ENCODE data around the gene GIPC2.
A peak's percentile ranks its signal among the peaks of the same experiment; 100 is the strongest.

GIPC2 gene

GRCh38 chr1:78038491-78038939 lies 7.3 kb upstream of the GIPC2 start:
- DNase-seq (ENCODE audit: low read depth) = no peak
- Histone ChIP-seq H3K4me3 (ENCODE audit: low read length) (no peak overlapping the region), H3K9me3 (ENCODE audit: control insufficient read depth, low read length) (no peaks in the 10 kb centered on the region), H3K27me3 (replicated peaks; ENCODE audit: control insufficient read depth, insufficient read depth, low read length) (no peaks in the 10 kb centered on the region), H3K9ac (ENCODE audit: low read length) (no peak overlapping the region), H3K36me3 (ENCODE audit: control insufficient read depth, insufficient read depth, low read length, severe bottlenecking) (no peaks in the 10 kb centered on the region), H3K4me1 (ENCODE audit: control insufficient read depth, insufficient read depth, low read length) (peaks cover 5% of the 10 kb centered on the region)

- Histone ChIP-seq H3K27me3 (replicated peaks; ENCODE audit: control insufficient read depth, insufficient read depth, low read length) (no peaks in the 10 kb centered on the region), H3K9ac (ENCODE audit: low read length) (no peak overlapping the region), H3K36me3 (ENCODE audit: control insufficient read depth, insufficient read depth, low read length, severe bottlenecking) (no peaks in the 10 kb centered on the region), H3K9me3 (ENCODE audit: control insufficient read depth, low read length) (no peaks in the 10 kb centered on the region), H3K4me3 (ENCODE audit: low read length) (no peak overlapping the region), H3K4me1 (ENCODE audit: control insufficient read depth, insufficient read depth, low read length) (peaks cover 13% of the 10 kb centered on the region)
- DNase-seq (ENCODE audit: low read depth) = no peak
Observed at GRCh38 chr1:78040484-78041089, 5.2 kb upstream of the GIPC2 start.

- Histone ChIP-seq H3K9me3 (ENCODE audit: control insufficient read depth, low read length) (no peaks in the 10 kb centered on the region), H3K27me3 (replicated peaks; ENCODE audit: control insufficient read depth, insufficient read depth, low read length) (no peaks in the 10 kb centered on the region), H3K9ac (ENCODE audit: low read length) (no peak overlapping the region), H3K36me3 (ENCODE audit: control insufficient read depth, insufficient read depth, low read length, severe bottlenecking) (no peaks in the 10 kb centered on the region), H3K4me1 (ENCODE audit: control insufficient read depth, insufficient read depth, low read length) (peaks cover 16% of the 10 kb centered on the region), H3K4me3 (ENCODE audit: low read length) (no peak overlapping the region)
- DNase-seq (ENCODE audit: low read depth) = no peak
Observed at GRCh38 chr1:78043436-78043835, 2.3 kb upstream of the GIPC2 start.

- no peaks in the 10 kb centered on the region for H3K36me3 ChIP-seq (ENCODE audit: control insufficient read depth, insufficient read depth, low read length, severe bottlenecking)
- H3K27me3 ChIP-seq (replicated peaks; ENCODE audit: control insufficient read depth, insufficient read depth, low read length) = no peaks in the 10 kb centered on the region
- H3K4me1 ChIP-seq (ENCODE audit: control insufficient read depth, insufficient read depth, low read length) = peaks cover 15% of the 10 kb centered on the region
- DNase-seq (ENCODE audit: low read depth) = no peak
- H3K4me3 ChIP-seq (ENCODE audit: low read length) = peak overlapping the region; percentile 88
- H3K9ac ChIP-seq (ENCODE audit: low read length) = peak overlapping the region; percentile 87
- no peaks in the 10 kb centered on the region for H3K9me3 ChIP-seq (ENCODE audit: control insufficient read depth, low read length)
Observed at GRCh38 chr1:78044796-78045562, 787 bp upstream of the GIPC2 start.

- Histone ChIP-seq H3K4me1 (ENCODE audit: control insufficient read depth, insufficient read depth, low read length) (peaks cover 15% of the 10 kb centered on the region), H3K4me3 (ENCODE audit: low read length) (peak overlapping the region; percentile 88), H3K9me3 (ENCODE audit: control insufficient read depth, low read length) (no peaks in the 10 kb centered on the region), H3K36me3 (ENCODE audit: control insufficient read depth, insufficient read depth, low read length, severe bottlenecking) (no peaks in the 10 kb centered on the region), H3K27me3 (replicated peaks; ENCODE audit: control insufficient read depth, insufficient read depth, low read length) (no peaks in the 10 kb centered on the region), H3K9ac (ENCODE audit: low read length) (peak overlapping the region; percentile 87)
- no peak for DNase-seq (ENCODE audit: low read depth)
Observed at GRCh38 chr1:78045563-78045925, 222 bp upstream of the GIPC2 start.

GRCh38 chr1:78047106-78047505 lies 1.3 kb downstream of the GIPC2 start:
- Histone ChIP-seq H3K9ac (ENCODE audit: low read length) (peak overlapping the region; percentile 87), H3K4me1 (ENCODE audit: control insufficient read depth, insufficient read depth, low read length) (peaks cover 15% of the 10 kb centered on the region), H3K27me3 (replicated peaks; ENCODE audit: control insufficient read depth, insufficient read depth, low read length) (no peaks in the 10 kb centered on the region), H3K9me3 (ENCODE audit: control insufficient read depth, low read length) (no peaks in the 10 kb centered on the region), H3K36me3 (ENCODE audit: control insufficient read depth, insufficient read depth, low read length, severe bottlenecking) (no peaks in the 10 kb centered on the region), H3K4me3 (ENCODE audit: low read length) (peak overlapping the region; percentile 88)
- DNase-seq (ENCODE audit: low read depth) = no peak

GRCh38 chr1:78047631-78048030 lies 1.9 kb downstream of the GIPC2 start:
- Histone ChIP-seq H3K9ac (ENCODE audit: low read length) (no peak overlapping the region), H3K4me1 (ENCODE audit: control insufficient read depth, insufficient read depth, low read length) (peaks cover 15% of the 10 kb centered on the region), H3K4me3 (ENCODE audit: low read length) (no peak overlapping the region), H3K27me3 (replicated peaks; ENCODE audit: control insufficient read depth, insufficient read depth, low read length) (no peaks in the 10 kb centered on the region), H3K9me3 (ENCODE audit: control insufficient read depth, low read length) (no peaks in the 10 kb centered on the region), H3K36me3 (ENCODE audit: control insufficient read depth, insufficient read depth, low read length, severe bottlenecking) (no peaks in the 10 kb centered on the region)
- DNase-seq (ENCODE audit: low read depth) = no peak

GRCh38 chr1:78048446-78048845 lies 2.7 kb downstream of the GIPC2 start:
- Histone ChIP-seq H3K4me3 (ENCODE audit: low read length) (no peak overlapping the region), H3K4me1 (ENCODE audit: control insufficient read depth, insufficient read depth, low read length) (peaks cover 15% of the 10 kb centered on the region), H3K9me3 (ENCODE audit: control insufficient read depth, low read length) (no peaks in the 10 kb centered on the region), H3K36me3 (ENCODE audit: control insufficient read depth, insufficient read depth, low read length, severe bottlenecking) (no peaks in the 10 kb centered on the region), H3K9ac (ENCODE audit: low read length) (no peak overlapping the region), H3K27me3 (replicated peaks; ENCODE audit: control insufficient read depth, insufficient read depth, low read length) (no peaks in the 10 kb centered on the region)
- DNase-seq (ENCODE audit: low read depth) = no peak

- Histone ChIP-seq H3K36me3 (ENCODE audit: control insufficient read depth, insufficient read depth, low read length, severe bottlenecking) (no peaks in the 10 kb centered on the region), H3K9ac (ENCODE audit: low read length) (no peak overlapping the region), H3K9me3 (ENCODE audit: control insufficient read depth, low read length) (no peaks in the 10 kb centered on the region), H3K4me3 (ENCODE audit: low read length) (no peak overlapping the region), H3K4me1 (ENCODE audit: control insufficient read depth, insufficient read depth, low read length) (peaks cover 15% of the 10 kb centered on the region), H3K27me3 (replicated peaks; ENCODE audit: control insufficient read depth, insufficient read depth, low read length) (no peaks in the 10 kb centered on the region)
- no peak for DNase-seq (ENCODE audit: low read depth)
Observed at GRCh38 chr1:78049396-78049795, 3.6 kb downstream of the GIPC2 start.

- Histone ChIP-seq H3K4me1 (ENCODE audit: control insufficient read depth, insufficient read depth, low read length) (peaks cover 6% of the 10 kb centered on the region), H3K9me3 (ENCODE audit: control insufficient read depth, low read length) (no peaks in the 10 kb centered on the region), H3K4me3 (ENCODE audit: low read length) (no peak overlapping the region), H3K36me3 (ENCODE audit: control insufficient read depth, insufficient read depth, low read length, severe bottlenecking) (no peaks in the 10 kb centered on the region), H3K9ac (ENCODE audit: low read length) (no peak overlapping the region), H3K27me3 (replicated peaks; ENCODE audit: control insufficient read depth, insufficient read depth, low read length) (no peaks in the 10 kb centered on the region)
- DNase-seq (ENCODE audit: low read depth) = no peak
Observed at GRCh38 chr1:78051005-78051404, 5.2 kb downstream of the GIPC2 start.

GRCh38 chr1:78052685-78053405 lies 7.1 kb downstream of the GIPC2 start:
- H3K4me1 ChIP-seq (ENCODE audit: control insufficient read depth, insufficient read depth, low read length) = no peaks in the 10 kb centered on the region
- no peaks in the 10 kb centered on the region for H3K27me3 ChIP-seq (replicated peaks; ENCODE audit: control insufficient read depth, insufficient read depth, low read length)
- H3K4me3 ChIP-seq (ENCODE audit: low read length) = no peak overlapping the region
- H3K9me3 ChIP-seq (ENCODE audit: control insufficient read depth, low read length) = no peaks in the 10 kb centered on the region
- H3K36me3 ChIP-seq (ENCODE audit: control insufficient read depth, insufficient read depth, low read length, severe bottlenecking) = no peaks in the 10 kb centered on the region
- no peak for DNase-seq (ENCODE audit: low read depth)
- H3K9ac ChIP-seq (ENCODE audit: low read length) = no peak overlapping the region

Measured in adipocyte (in vitro differentiated cells).